GM18861 (cell line): ENCODE measurements around the gene SPAG9.

Source experiments
- ATAC-seq: cut with Tn5 transposase; IDR thresholded peaks from one replicate; pipeline ENCODE4 v1.9.1; 2021; ENCODE audit not compliant: unreplicated experiment

SPAG9 gene

DNA sequence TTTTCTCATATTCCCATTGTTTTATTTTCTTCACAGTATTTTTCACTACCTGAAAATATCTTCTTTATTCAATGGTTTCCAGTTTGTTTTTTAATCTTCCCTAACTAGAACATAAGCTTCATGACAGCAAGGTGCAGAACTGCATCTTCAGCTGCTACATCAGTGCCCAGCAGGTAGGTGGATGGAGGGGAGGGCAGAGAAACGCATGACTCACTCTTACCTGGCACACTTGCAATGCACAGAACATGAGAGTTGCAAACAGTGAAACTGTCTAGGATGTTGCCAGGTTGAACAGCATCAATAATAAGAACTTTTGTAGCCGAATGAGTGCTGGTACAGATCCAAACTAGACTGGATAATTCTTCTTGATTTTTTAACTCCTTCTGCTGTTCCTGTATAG lies 127.1 kb downstream of the SPAG9 start:
- no peak for ATAC-seq

GRCh38 chr17:50989149-50989548 lies 131.5 kb downstream of the SPAG9 start:
- ATAC-seq, result no peak

DNA sequence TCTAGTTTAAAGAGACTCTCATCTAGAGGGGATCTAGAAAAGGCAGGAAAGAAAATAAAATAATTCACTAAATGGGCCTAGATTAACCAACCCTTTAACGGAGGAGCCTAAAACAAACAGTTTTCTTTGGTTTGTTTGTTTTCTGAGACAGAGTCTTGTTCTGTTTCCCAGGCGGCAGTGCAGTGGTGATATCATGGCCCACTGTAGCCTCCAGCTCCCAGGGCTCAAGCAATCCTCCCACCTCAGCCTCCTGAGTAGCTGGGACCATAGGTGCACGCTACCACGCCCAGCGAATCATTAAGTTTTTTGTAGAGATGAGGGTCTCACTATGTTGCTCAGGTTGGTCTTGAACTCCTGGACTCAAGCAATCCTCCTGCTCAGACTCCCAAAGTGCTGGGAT lies 132.2 kb downstream of the SPAG9 start:
- no peak for ATAC-seq

DNA sequence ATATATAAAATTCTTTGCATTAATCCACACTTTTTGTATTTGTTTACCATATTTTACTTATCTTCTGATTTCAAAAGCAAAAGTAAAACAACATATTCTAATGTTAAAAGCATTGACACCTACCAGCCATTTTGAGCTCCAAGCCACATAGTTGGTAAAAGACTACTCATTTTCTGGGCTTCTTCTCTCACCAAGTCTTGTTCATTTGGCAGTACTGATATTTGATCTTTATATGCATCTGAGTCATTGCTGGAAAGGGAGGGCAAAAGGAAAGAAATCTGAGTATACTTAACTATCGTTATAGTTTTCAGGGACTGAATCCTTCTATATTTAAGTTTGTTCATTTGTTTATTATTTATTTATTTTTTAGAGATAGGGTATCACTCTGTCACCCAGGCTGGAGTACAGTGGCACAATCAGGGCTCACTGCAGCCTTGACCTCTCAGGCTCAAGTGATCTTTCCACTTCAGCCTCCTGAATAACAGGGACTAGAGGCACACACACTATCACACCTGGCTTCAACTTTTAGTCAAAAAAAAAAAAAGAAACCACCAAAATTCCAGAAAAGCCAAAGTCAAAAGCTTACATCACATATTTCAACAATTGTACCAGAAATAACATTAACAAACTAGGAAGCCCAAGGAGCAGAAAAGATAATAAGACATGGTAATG lies 133.5 kb downstream of the SPAG9 start:
- no peak for ATAC-seq

GRCh38 chr17:50981279-50981678 lies 139.4 kb downstream of the SPAG9 start:
- ATAC-seq, result no peak

DNA sequence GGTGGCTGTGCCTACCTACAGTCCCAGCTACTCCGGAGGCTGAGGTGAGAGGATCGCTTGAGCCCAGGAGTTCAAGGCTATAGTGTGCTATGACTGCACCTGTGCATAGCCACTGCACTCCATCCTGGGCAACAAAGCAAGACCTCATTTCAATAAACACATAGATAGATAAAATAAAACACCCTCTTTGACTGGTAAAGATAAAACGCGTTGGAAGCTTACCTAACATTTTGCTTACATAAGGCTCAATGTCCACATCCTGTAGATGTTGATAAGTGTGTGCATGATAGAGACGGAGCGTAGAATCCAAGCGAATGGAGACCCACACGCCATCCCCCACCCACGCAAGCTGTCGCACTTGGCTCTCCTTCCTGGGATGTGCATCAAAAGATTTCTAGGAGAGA lies 141.1 kb downstream of the SPAG9 start:
- ATAC-seq, result no peak

DNA sequence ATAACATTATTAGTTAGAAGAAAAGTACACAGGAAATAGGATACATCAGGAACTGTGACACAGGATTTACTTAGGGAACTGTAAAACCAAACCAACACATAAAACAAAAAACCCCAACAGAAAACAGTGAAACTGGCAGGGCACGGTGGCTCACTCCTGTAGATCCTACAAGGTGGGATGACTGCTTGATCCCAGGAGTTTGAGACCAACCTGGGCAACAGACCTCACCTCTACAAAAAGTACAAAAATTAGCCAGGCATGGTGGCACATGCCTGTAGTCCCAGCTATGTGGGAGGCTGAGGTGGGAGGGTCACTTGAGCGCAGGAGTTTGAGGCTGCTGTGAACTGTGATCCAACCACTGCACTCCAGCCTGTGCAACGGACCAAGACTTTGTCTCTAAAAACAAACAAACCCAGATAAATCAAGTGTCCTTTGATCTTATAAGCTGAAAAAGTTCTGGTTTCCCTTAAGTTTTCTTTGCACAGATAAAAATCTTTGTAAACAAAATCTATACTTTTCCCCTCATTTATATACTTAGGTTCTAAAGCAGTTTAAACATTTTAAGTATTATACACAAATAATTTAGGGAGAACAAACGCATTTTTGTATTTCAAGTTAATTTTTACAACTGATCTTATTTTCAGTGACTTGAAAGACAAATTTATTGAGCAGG lies 143.0 kb downstream of the SPAG9 start:
- ATAC-seq, result no peak

- ATAC-seq, result no peak
Observed at GRCh38 chr17:50976951-50977472, 143.7 kb downstream of the SPAG9 start.

DNA sequence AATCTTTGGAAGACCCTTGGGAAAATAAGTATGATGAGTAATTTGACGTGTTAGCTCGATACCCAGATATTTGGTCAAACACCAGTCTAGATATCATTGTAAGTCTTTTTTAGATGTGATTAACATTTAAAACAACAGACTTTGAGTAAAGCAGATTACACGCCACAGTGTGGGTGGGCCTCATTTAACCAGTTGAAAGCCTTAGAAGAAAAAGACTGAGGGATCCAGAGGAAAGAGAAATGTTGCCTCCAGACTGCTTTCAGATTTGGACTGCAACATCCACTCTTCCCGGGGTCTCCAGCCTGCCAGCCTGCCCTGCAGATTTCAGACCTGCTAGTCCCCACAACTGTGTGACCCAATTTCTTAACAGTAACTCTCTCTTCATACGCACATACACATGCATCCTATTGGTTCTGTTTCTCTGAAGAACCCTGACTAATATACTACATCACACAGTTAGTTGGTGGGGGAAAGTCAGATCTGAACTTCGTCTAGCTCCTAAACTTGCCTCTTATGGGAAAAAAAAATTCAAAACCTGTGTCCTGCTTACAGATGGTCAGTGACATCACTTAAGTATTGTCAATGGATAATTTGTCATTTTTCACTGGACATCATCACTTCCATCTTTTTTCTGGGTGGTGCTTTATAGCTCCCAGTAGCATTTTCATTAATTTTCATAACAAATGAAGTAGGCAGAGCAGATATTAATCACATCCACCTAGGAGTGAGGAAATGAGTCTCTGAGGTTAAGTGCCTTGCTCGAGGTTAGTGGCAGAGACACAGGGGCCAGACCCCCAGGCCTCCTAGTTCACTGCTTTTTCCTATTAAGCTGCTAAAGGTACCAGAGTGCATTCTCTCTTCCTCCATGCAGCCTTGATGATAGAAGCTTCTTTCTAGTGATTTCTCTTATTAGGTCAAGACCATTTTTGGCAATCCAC lies 146.8 kb downstream of the SPAG9 start:
- ATAC-seq, result no peak

GRCh38 chr17:50972577-50972976 lies 148.1 kb downstream of the SPAG9 start:
- no peak for ATAC-seq

DNA sequence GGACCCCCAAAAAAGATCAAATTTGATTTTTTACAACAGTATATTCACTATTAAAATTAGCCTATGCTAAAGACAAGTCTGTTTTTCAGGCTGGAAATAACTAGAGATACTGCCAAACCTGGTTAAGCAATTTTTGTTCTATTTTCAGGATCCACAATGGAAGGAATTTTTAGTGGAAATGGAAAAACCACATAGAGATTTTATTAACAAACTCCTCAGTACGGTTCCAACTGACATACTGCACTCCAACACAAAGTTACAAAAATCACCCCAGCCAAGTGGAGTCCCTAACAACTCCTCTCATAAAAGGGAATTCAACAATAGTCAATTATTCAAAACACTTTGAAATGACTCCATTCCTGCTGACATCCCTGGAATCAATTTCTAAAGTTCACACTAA lies 152.9 kb downstream of the SPAG9 start:
- ATAC-seq, result no peak

DNA sequence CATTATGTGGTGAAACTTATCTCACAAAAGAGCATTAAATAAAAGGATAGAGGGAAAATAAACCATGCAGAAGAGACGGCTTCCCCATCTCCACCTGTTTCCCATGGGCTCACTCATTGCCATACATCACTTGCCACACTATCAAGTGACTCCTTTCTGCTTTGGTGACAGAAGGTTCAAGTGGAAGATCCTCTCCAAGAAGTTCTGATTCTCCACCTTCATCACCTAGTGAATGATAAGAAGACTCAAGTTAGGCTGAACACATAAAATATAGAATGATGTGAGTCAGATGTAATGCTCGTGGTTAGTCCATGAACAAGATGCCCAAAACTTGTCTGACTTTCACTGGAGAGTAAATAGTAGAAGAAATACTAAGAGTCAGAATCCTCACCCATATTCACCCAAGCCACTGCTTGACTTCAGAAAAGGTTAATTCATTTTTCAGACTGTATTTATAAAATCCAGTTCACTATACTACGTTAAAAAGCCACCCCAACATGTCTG lies 154.5 kb downstream of the SPAG9 start:
- ATAC-seq, result no peak

- no peak for ATAC-seq
Observed at GRCh38 chr17:50963139-50963538, 157.5 kb downstream of the SPAG9 start.

DNA sequence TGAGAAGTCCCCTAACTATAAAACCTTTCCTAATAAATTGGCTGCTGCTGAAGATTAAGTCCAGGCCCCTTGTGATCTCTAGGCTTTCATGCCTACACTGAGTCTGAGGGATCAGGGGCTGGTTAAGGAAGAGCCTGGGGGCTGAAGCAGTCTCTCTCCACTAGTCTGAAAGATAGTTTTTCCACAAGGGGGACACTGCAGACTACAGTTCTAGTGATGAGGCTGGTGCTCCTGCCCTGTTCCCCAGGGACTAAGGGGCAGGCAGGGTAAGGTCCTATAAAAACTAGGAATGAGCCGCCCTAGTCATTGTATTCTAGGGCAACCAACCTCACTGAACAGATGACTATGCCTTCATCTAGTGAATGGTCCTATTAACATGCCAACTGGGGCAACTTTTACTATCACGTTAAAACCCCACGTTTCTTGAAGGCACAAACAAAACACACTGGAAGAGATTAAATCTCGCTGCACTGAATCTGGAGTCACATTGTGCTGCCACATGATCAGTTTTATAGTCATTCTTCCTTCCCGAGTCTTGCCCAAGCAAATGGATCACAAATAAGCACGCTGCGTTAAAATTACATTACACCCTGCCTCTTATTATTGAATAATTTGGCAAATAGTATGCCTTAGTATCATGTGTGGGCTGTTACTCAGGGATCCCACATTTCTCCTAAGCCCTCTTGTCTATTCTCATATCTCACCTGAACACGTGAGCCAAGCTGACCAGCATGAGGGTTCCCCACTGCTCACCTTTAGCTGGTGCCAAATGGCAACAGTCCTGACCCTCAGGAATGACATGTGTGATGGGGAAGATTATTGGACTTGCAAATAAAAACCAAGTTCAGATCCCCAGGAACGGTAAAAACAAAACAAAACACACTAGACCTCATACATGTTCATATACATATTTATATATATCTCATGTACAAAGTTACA lies 159.1 kb downstream of the SPAG9 start:
- ATAC-seq, result no peak

DNA sequence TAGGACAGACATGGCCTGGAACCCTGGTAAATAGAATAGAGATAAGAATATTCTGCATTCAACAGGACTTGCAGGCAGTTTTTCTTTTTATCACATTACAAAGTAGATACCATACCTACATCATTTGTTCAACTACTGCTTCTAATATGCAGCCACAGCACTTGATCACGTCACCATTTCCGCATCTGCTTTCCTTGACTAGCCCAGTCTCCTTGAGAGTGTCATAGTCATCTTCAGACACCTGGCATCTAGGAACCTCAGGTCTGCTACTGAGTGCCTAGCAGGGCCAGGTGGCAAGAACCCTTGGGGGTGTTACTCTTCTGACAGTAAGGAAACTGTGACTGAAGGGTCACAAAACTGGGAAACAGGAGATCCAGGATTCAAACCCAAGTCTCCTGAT lies 161.3 kb downstream of the SPAG9 start:
- no peak for ATAC-seq

GRCh38 chr17:50957600-50958575 lies 162.8 kb downstream of the SPAG9 start:
- no peak for ATAC-seq

DNA sequence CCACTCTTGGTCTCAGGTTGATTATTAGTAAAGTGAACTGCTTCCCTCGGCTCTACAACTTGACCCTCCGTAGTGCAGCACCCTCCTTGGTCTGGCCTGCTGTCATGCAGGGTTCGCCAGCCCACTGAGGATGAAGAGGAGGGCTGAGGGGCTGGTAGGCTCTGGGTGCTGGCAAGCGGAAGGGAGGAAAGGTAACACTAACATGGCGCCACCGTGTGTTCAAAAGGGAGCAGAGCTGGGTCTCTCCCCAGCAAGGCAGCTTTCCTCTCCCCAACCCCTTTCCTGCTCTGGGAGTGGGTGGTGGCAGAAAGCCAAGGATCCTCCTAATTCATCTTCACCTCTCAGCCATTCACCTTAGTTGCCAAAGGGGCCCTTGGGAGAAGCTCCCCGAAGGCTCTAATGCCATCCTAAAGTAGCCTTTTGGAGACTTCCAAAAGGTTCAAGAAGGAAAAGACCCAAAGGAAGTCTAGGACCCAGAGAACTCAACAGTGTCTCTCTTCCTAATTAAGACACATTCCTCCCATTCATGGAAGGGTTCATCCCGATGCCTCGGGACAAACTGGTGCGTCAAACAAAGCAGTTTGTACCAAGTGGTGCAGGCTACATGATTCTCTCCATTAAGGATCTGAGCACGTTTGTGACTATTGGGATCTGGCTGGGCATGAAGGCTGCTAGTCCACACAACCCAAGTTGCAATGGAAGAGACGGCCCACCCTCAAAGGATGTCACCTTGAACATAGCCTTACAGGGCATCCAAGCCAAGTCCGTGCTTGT lies 163.7 kb downstream of the SPAG9 start:
- ATAC-seq, result no peak

- ATAC-seq, result no peak
Observed at GRCh38 chr17:50956409-50956749, 164.3 kb downstream of the SPAG9 start.
